ENCODE measurements around the gene DMAP1.

The DMAP1 gene

GRCh38 chr1:44213222-44214112, at the start of gene DMAP1 (continued):
- no peak; the same call in 1 of the 2 replicates for TF ChIP-seq ELK4 (IDR thresholded peaks at IDR 0.05; ENCODE audit: borderline replicate concordance, low read depth, low read length)
- TF ChIP-seq ZNF792 (tag by site-specific recombination; IDR thresholded peaks at IDR 0.05): peak; percentile 72
- TF ChIP-seq ZNF354C (tag by site-specific recombination; IDR thresholded peaks at IDR 0.05; ENCODE audit: borderline replicate concordance, low read depth): no peak
- TF ChIP-seq KLF7 (tag by site-specific recombination; IDR thresholded peaks at IDR 0.05; ENCODE audit: borderline replicate concordance): peak; percentile 91
- 0 out of 2 replicates have a peak, but pooled peaks have one; percentile 52 for TF ChIP-seq RBAK (tag by site-specific recombination; IDR thresholded peaks at IDR 0.05)
- TF ChIP-seq ZNF19 (tag by site-specific recombination; IDR thresholded peaks at IDR 0.05; ENCODE audit: low read depth): no peak
- TF ChIP-seq ZBTB7A (tag by site-specific recombination; IDR thresholded peaks at IDR 0.05; ENCODE audit: low read depth): peak; percentile 90
- TF ChIP-seq MYNN (tag by site-specific recombination; IDR thresholded peaks at IDR 0.05; ENCODE audit: borderline replicate concordance): peak; percentile 63; the same call in 1 of the 2 replicates
- TF ChIP-seq ZNF639 (tag by site-specific recombination; IDR thresholded peaks at IDR 0.05): peak; percentile 99
- TF ChIP-seq ZNF366 (tag by site-specific recombination; conservative IDR thresholded peaks at IDR 0.05): 0 out of 2 replicates have a peak, but pooled peaks have one; percentile 25
- TF ChIP-seq ZNF423 (tag by site-specific recombination; IDR thresholded peaks at IDR 0.05): no peak
- TF ChIP-seq GFI1B (tag by site-specific recombination; IDR thresholded peaks at IDR 0.05): peak; percentile 64; the same call in 1 of the 2 replicates
- peak; percentile 73; the same call in 1 of the 2 replicates for TF ChIP-seq MZF1 (tag by site-specific recombination; IDR thresholded peaks at IDR 0.05; ENCODE audit: borderline replicate concordance)
- TF ChIP-seq ZNF146 (tag by site-specific recombination; IDR thresholded peaks at IDR 0.05): peak; percentile 86
- TF ChIP-seq PRDM4 (tag by site-specific recombination; IDR thresholded peaks at IDR 0.05): peak; percentile 45; the same call in 1 of the 2 replicates
- TF ChIP-seq ZNF560 (tag by site-specific recombination; IDR thresholded peaks at IDR 0.05; ENCODE audit: borderline replicate concordance): no peak
- TF ChIP-seq ZNF302 (tag by site-specific recombination; IDR thresholded peaks at IDR 0.05; ENCODE audit: low read depth): 0 out of 2 replicates have a peak, but pooled peaks have one; percentile 33
- TF ChIP-seq IKZF3 (tag by site-specific recombination; IDR thresholded peaks at IDR 0.05): peak; percentile 59; the same call in 1 of the 2 replicates
- TF ChIP-seq FEZF1 (tag by site-specific recombination; IDR thresholded peaks at IDR 0.05): peak; percentile 67
- TF ChIP-seq EGR2 (tag by site-specific recombination; IDR thresholded peaks at IDR 0.05; ENCODE audit: low read depth): peak; percentile 51; the same call in 1 of the 2 replicates
- peak; percentile 71; the same call in 1 of the 2 replicates for TF ChIP-seq ZBTB10 (tag by site-specific recombination; IDR thresholded peaks at IDR 0.05)
- peak; percentile 96 for TF ChIP-seq KLF9 (tag by site-specific recombination; IDR thresholded peaks at IDR 0.05; ENCODE audit: low read depth)
- TF ChIP-seq ZBTB26 (tag by site-specific recombination; optimal IDR thresholded peaks at IDR 0.05): peak; percentile 37
- 0 out of 2 replicates have a peak, but pooled peaks have one; percentile 20 for TF ChIP-seq PRDM6 (tag by site-specific recombination; IDR thresholded peaks at IDR 0.05)
- no peak for TF ChIP-seq ZNF549 (tag by site-specific recombination; IDR thresholded peaks at IDR 0.05)
- TF ChIP-seq ZNF785 (tag by site-specific recombination; IDR thresholded peaks at IDR 0.05): peak; percentile 89; the same call in 1 of the 2 replicates

All from HEK293 (cell line).